Stimulated activated naive CD4-positive, alpha-beta T cell treated with Interleukin-2 at 50 U/mL for 16 hours (primary cell): ENCODE results near the gene S100A1.
"Not testable (repeated sequence)": the region's sequence is repeated elsewhere in the genome, so short reads cannot be mapped to it uniquely, and the experiment has no call there.

Source experiments
- DNase-seq: peaks from one replicate; lab custom pipeline; 2025; lab: John Stamatoyannopoulos, UW

The S100A1 gene

DNA sequence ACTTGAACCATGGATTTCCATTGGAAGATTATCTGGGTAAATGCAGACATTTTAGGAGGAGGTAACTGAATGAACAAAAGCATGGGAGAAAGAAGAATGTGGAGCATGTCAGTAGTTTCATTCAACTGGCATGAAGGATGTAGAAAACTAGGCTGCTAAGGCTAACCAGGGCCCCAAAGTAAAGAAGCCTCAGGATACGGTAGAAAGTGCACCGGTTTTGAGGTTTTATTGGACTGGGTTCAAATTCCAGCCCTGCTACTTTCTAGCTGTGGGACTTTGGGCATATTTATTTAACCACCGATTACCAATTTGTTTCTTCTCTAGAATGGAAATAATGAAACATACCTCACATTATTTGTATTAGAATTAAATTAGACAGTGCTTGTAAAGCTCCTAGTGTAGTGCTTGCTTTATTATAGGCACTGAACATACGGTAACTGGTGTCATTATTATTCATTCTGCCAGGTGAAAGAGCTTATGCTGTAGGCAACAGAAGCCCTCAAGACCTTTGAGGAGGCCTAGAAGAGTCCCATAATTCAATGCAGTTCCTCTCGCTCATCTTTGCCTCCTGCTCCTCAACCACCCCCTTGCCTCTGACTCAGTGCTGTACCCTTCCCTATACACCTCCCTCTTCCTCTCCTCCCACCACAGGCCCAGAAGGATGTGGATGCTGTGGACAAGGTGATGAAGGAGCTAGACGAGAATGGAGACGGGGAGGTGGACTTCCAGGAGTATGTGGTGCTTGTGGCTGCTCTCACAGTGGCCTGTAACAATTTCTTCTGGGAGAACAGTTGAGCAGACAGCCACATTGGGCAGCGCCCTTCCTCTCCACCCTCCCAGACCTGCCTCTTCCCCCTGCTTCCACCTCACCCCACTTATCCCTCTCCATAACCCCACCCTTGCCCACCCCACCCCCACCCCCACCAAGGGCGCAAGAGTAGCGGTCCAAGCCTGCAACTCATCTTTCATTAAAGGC, 3.1 kb downstream of the S100A1 start:
- no peak for DNase-seq

DNA sequence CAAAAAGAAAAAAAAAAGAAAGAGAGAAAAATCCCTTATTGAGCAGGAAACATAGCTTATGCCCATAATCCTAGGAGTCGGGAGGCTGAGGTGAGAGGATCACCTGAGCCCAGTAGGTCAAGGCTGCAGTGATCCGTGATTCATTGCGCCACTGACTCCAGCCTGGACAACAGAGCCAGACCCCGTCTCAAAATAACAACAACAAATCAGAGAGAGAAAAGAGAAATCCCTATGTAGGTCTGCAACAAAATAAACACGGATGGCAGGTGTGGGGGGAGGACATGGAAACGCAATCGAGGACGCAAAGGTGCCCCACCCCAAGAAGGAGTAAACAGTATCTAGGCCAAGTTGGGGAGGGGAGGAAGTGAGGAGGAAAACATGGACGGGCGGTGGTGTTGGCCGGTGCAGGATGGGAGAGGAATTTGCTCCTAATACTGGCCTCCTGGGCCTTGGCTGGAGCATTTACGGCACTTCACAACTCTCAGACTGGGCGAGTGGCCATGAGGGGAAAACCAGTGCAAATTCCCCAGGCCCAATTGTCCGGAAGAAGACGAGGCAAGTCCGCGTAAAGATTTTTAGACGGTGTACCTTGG, 5.0 kb downstream of the S100A1 start:
- DNase-seq, result no peak

DNA sequence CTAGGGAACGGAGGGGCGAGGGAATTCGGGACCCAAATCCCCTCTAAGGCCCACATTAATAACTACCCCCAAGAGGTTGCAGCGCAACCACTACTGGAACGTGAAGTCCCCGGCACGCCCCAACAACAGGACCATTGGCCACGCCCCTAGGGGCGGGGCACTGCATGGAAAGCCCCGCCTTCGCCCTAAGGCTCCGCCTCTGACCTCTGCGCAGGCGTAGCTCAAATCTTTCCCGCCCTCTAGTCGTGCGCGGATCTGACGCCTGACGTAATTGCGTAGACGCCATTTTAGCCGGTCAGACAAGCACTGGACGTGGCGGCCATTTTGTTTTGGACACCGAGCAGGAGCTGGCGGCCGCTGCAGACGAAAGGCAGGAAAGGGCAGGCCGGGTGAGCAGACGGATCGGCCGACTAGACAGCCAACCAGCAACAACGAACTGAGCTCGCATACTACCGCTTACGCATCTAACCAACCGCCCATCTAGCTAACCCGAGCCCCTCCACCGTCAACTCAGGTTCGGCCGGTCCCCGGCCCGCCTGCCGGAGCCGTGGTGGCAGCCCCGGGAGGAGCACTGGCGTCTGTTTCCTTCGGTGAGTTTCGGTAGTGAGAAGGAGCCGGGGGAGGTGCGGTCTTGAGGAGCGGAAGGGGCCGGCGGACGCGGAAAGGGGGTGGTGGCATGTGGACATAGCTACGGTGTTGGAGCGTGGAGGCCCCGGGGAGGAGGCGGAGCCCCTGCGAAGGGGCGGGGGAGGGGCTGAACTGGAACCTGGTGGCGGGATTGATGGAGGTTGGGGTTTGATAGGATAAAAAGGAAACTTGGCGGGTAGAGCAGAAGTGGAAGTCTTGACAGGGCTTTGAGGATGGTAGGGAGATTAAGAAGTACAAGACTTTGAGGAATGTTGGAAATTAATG, 5.8 kb downstream of the S100A1 start, which contains the start of gene CHTOP:
CHTOP (plus strand) TSS at position 313 of the 912 bp plus-strand sequence. CDS start 2,523 bp downstream, outside the sequence.
- DNase-seq, result peak; percentile 92

DNA sequence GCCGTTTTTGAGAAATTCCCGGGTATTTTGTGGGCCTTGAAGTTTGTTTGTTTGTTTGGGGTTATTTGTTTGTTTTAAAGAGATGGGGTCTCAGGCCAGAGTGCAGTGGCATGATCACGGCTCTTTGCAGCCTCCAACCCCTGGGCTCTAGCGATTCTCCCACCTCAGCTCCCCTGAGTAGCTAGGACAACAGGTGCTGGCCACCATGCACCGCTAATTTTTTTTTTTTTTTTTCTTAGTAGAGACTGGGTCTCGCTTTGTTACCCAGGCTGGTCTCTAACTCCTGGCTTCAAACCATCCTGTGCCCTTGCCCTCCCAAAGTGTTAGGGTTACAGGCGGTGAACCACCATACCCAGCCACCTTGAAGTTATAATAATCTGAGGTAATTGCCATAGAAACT, 7.6 kb downstream of the S100A1 start:
- no peak for DNase-seq

DNA sequence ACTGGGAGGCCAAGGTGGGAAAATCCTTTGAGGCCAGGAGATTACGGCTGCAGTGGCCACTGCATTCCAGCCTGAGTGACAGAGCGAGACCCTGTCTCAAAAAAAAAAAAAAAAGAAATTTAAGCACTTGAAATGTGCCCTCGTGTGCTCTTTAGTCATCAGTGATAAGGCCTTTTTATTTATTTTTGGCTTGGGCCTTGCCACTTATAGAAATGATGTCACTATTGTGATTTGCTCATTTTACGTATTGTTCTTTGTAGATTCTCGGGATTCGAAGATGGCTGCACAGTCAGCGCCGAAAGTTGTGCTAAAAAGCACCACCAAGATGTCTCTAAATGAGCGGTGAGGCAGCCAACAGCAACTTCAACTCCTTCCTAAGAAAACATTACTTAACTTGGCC, 8.1 kb downstream of the S100A1 start:
- DNase-seq, result no peak

DNA sequence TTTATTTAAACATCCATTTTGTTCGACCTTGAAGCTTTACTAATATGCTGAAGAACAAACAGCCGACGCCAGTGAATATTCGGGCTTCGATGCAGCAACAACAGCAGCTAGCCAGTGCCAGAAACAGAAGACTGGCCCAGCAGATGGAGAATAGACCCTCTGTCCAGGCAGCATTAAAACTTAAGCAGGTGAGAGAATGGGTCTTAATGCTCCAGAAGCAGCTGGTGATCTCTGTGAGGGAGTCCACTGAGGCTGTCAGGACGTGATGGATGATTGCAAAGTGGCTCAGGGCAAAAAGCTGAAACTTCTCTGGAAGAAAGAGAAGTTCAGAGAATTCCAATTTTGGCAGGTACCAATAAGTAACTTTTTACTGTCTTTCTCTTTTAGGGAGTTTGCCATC, 10.0 kb downstream of the S100A1 start:
- no peak for DNase-seq

DNA sequence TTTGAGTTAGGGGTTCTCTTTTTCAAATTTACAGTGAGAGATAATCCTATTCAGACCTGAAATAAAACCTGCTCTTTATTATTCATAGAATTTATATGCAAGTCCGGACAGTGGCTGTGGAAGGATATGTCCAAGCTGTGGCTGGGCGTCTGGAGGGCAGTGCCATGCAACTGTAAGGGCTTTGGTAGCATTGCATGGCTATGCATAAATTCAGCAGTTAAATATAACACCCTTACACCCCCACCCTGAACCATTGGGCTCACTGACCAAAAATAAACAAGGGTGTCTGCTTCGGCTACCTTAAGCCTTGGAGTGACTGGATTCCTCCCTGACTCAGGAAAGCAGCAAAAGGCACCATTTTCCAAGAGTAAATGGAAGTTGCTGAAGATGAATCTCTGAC, 11.0 kb downstream of the S100A1 start:
- DNase-seq, result no peak

DNA sequence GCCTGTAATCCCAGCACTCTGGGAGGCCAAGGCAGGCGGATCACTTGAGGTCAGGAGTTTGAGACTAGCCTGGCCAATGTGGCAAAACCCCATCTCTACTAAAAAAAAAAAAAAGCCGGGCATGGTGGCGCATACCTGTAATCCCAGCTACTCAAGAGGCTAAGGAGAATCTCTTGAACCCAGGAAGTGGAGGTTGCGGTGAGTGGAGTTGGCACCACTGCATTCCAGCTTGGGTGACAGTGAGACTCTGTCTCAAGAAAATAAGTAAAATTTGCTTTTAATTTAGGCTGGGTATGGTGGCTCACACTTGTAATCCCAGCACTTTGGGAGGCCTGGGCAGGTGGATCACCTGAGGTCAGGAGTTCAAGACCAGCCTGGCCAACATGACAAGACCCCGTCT, 12.0 kb downstream of the S100A1 start:
- DNase-seq, result not testable (repeated sequence)

DNA sequence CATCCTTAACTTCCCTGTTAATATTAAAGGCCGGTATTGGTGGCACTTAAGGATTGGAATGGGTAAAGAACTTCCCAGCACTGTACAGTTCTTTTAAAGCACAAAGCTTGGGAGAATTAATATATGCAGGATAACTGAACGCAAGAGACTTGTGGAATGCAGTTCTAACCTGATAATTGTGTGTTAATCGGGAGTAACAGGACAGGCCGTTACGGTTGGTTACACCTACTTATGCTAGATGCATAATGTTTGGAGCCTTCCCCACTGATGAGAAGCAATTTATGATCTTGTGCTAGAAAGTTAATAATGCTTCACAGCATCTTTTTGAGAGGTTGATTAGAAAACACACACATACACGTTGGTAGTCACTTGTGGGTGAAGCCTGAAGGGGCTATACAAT, 12.6 kb downstream of the S100A1 start:
- DNase-seq, result no peak

DNA sequence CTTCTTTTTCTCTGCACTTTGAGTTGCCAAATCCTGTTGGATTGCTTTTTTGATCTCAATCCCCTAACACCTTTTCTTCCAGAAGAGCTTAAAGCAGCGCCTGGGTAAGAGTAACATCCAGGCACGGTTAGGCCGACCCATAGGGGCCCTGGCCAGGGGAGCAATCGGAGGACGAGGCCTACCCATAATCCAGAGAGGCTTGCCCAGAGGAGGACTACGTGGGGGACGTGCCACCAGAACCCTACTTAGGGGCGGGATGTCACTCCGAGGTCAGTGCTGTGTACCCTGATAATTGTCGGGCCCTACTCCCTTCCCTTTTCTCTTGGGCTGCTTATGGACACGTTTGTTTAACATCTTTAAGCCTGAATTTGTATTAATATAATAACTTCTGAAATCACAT, 13.9 kb downstream of the S100A1 start:
- DNase-seq, result no peak

DNA sequence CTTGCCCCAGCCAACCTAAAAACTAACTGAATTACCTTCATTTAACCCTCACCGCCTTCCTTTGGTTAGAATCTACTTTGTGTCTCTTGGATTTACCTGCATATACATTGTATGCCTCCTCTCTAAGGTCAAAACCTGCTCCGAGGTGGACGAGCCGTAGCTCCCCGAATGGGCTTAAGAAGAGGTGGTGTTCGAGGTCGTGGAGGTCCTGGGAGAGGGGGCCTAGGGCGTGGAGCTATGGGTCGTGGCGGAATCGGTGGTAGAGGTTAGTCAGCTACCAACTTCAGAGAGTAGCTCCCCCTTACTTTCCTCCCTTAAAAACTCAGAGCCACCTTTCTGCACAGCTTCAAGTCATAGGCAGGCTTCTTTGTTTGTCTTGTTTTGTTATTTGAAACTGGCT, 14.9 kb downstream of the S100A1 start:
- no peak for DNase-seq

DNA sequence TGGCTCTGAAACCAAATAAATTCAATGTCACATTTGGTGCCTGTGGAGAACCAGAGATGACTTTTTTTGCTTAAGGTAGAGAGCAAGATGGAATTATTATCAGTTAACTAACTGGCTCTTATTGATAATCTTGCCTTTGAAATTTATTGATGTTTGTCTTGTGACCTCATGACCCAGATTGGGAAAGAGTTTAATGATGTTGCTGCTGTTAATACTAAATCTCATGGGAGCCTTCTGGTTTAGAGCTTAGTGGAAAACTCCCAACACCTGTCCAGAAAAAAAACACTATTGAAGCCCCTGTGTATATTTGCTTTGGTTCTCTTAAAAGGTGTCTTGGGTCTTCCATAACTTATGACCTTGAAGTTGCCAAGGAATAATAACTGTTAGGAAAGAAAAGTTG, 15.6 kb downstream of the S100A1 start:
- DNase-seq, result no peak

DNA sequence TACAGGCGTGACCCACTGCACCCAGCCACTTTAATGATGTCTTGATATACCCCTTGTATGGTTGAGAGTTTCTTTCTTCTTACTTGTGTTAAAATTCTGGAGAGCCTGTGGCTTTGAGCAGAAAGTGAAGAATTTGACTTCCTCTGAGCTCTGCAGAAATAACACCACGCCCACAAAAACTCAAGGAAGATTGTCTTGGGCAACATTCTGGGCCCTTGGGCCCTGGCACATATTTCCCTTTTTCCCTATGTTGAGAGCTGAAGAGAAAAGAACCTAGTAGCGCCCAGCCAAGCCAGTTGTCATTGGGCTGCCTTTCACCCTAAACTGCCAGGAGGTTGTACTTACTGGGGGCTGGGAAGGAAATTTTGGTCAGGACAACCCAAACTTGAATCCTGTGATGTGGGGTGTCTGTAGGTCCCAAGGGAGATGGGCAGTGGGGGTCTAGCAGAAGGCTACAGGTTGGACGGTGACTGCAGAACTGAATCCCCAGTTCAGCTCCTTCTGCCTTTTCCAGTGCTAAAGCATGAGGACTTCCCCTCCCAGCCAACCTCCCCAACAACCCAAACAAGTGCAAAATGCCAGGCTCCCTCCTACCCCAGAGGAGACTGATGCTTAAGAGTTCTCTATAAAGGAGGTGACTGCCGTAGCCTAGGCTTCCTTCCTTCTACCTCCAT, 18.6 kb downstream of the S100A1 start:
- DNase-seq, result no peak

DNA sequence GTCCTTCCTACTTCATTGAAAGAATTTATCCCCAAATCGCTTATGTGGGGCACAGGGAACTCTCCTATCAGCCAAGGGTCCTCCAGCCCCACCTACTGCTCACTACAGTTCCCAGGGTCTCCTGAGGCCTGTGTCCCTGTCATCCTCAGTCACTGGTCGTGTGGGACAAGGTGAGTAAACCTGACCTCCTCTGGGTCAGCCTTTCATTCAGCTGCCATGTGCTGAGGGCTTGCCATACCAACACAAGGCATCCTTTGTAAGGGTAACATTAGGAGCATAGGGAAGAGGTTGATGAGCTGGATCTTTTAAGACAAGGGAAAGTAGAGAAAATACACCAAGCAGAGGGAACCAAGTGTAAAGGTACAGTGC, 19.1 kb downstream of the S100A1 start:
- DNase-seq, result no peak

DNA sequence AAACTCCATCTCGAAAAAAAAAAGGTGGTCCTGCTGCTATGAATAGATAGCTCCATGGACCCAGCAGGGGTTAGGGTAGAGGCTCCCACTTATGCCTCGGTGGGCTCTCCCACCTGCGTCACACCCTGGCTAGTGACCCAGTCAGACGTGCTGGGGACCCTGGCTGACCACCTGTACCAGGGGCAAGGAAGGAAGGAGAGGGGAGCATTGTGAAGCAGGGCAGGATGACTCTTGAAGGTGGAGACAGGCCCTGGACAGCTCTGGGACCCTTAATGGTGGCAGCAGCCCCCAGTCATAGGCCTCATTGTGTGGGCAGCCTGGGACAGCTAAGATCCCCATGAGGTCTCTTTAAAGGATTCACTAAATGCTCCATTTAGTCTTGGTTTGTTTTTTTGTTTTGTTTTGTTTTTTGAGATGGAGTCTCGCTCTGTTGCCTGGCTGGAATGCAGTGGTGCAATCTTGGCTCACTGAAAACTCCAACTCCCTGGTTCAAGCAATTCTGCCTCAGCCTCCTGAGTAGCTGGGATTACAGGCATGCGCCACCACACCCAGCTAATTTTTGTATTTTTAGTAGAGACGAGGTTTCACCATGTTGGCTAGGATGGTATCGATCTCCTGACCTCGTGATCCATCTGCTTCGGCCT, 19.9 kb downstream of the S100A1 start:
- no peak for DNase-seq

DNA sequence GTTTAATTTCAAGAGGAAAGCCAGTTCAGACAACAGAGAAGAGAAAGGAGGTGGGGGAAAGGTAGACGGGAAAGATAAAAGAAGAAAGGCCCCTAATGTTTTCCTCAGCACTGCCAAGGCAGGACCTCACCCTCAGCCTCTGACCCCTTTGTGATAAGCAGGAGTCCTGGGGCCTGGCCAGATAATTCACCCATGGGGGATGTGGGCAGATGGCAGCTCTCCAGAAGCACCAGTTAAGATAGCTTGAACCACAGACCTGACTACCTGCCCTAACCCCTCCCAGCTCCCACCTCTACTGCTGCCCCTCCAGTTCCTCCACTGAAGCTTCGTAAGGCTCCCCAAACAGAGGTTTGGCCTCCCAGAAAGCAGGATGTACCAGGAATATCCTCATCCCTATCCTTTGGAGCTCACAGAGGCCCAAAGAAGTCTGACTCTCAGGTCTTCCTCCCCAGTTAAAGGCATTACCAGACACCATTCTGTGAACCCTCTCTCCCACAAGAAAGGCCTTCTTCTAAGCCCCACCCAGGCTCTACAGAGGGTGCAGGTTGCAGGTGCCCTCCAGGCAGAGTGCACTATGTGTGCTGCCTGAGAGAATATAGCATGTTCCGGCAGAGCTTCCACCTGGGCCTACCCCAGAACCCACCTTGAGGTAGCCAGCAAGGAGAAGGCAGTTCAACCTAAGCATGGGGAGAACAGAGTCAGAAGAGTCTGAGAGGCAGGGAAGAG, 21.1 kb downstream of the S100A1 start:
- no peak for DNase-seq

DNA sequence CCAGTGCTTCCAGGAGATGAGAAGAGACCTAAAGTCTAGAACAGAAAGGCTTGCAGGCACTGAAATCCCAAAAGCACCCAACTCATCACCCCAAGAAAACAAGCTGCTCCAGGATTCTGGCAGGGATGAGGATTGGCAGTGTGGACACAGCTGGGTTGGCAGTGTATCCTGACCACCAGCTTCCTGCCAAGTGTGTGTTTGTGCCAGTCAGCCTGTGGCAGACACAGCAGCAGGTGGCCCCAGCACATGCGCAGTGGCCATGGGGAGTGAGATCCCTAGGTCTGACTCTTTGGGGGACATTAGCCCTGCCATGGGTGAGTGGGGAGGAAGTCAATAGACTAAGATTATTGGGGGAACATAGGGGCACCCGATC, 21.6 kb downstream of the S100A1 start:
- no peak for DNase-seq

DNA sequence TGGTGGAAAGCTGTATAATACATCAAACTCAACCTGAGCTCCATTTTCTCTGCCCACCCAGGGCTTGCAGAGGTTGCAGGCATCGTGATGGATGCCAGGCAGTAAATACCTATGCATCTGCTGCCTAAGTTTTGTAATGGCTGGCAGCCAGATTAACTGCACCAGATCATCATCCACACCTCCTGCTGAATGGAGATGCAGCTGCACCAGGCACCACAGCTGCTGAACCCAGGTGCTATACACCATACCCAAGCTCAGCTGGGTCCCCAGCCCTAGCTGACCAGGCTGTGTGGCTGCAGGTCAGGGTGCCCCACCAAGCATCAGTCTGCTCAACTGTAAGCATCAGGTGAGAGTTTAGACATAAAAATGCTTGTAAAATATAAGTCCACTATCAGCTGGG, 23.5 kb downstream of the S100A1 start:
- DNase-seq, result no peak

DNA sequence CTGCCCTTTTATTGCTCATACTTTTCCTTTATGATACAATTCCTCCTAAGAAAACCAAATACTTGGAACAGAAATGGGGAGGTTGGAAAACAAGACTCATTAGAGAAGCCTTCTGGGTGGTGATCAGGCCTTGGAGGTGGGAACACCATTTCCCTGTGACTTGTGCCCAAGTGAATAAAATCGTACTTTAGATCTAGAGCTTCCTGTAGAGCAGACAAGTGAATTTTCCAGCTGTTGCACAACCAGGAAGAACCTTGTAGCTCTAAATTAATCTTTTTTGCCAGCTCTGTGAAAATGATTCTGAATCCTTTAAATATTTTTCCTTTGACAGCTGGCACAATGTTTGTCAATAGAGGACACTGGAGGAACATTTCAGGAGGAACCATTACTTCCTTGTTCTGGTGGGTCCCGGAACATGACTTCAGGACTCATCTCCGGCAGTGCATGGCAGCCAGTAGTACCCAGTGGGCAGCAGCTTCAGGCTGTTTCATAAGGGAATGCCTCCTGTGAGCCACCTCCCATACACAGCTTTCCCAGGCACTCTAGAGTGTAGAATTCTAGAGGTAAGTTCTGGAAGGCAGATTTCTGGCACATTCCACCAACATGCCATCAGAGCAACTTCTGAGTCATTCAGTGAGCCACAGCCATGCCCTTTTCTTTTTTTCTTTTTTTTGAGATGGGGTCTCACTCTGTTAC, 24.7 kb downstream of the S100A1 start:
- no peak for DNase-seq

DNA sequence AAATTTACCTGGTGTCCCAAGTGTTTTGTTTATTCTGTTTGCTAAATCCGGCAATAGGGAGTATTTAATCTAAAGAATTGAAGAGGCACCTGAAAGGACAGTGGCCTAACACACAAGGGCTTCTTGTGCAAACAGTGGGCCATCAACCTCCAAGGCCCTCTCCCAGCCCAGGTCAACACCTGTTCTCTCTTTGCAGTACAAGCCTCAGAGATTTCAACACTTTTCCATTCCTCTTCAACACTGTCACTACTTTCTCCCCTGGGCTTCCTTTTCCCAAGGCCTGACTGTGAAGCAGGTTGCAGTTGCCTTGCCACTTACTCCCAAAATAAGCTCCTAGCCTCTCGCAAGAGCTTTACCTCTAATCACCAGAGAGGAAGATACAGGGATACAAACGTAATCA, 27.1 kb downstream of the S100A1 start:
- no peak for DNase-seq
